ENCODE data around the gene DMD.

- TF ChIP-seq POLR2A (IDR thresholded peaks at IDR 0.05; ENCODE audit: low read depth, low read length) = no peak
- no peak for TF ChIP-seq TAF1 (IDR thresholded peaks at IDR 0.05; ENCODE audit: borderline replicate concordance, low read depth, low read length)
Measured at GRCh38 chrX:31092476-31092875, 2118.9 kb downstream of the DMD start.
